Upper lobe of left lung (tissue), 6 donors: ENCODE data around the gene HSDL1. TPM values are rescaled to one million over a fixed set of nuclear protein-coding genes. Genes with fewer than 3 reads are reported as not detected.

ENCODE experiments used
- ATAC-seq, 2 donors: fragments of 200-7000 bp; cut with Tn5 transposase; one replicate each; pipeline ENCODE4 v1.9.1; 2022; ENCODE audit warnings: mild to moderate bottlenecking in 2 of 2, moderate library complexity in 2 of 2; ENCODE audit not compliant: low FRiP score in 2 of 2
- DNase-seq, 2 donors: peaks; one replicate each; pipeline ENCODE4 v3.0.0-alpha.2; 2019 to 2020
- H3K27ac ChIP-seq, 4 donors: fragments of 200-600 bp; sonication (generic); one replicate each; pipeline ENCODE4 v1.5.1; 2016 to 2019
- H3K27me3 ChIP-seq, 4 donors: fragments of 200-600 bp; sonication (generic); one replicate each; pipeline ENCODE4 v1.5.1; 2017 to 2019
- H3K36me3 ChIP-seq, 4 donors: fragments of 200-600 bp; sonication (generic); one replicate each; pipeline ENCODE4 v1.5.1; 2016 to 2019
- H3K4me1 ChIP-seq, 4 donors: fragments of 200-600 bp; sonication (generic); one replicate each; pipeline ENCODE4 v1.5.1; 2018 to 2019
- H3K4me3 ChIP-seq, 4 donors: fragments of 200-600 bp; sonication (generic); one replicate each; pipeline ENCODE4 v1.5.1; 2017 to 2019; ENCODE audit warnings: mild to moderate bottlenecking in 2 of 4, moderate library complexity in 1 of 4
- H3K9me3 ChIP-seq, 4 donors: fragments of 200-600 bp; sonication (generic); one replicate each; pipeline ENCODE4 v1.5.1; 2018 to 2019
- EP300 ChIP-seq, 4 donors: sonication (generic); formaldehyde crosslinking; IDR thresholded peaks; one replicate each; pipeline ENCODE4 v1.5.1; 2017; ENCODE audit warnings: antibody characterized with exemption in 4 of 4, control low read depth in 2 of 4
- POLR2A ChIP-seq, 4 donors: fragments of 450-650 bp; IDR thresholded peaks; one replicate each; pipeline ENCODE4 v1.5.1; 2016 to 2017; ENCODE audit warnings: antibody characterized with exemption in 4 of 4, mild to moderate bottlenecking in 2 of 4
- POLR2AphosphoS5 ChIP-seq, 2 donors: sonication (generic); formaldehyde crosslinking; IDR thresholded peaks; one replicate each; pipeline ENCODE4 v1.5.1; 2017; ENCODE audit warnings: antibody characterized with exemption in 2 of 2
- WGBS, 2 donors: methylation state at CpG; one replicate each; pipeline ENCODE4 v1.1.5; 2017 to 2018; 5-methylcytosine and 5-hydroxymethylcytosine counted together
- total RNA-seq, 6 donors: library from RNA; depleted of rRNA in 4 of 6; stranded (reverse); fragments of >200 nt in 4 of 6; gene quantifications; one replicate each; pipeline versions ENCODE4 v1.1.0 to v1.2.1, GENCODE V29; 2016 to 2021
- TF ChIP-seq, protein P1 (sequence below), 6 experiments: fragments of 450-650 bp in 4 of 6; fragments of 200-600 bp in 2 of 6; sonication (generic) in 2 of 6; IDR thresholded peaks; one replicate each; pipeline ENCODE4 v1.5.1; 2016 to 2019; ENCODE audit warnings: antibody characterized with exemption in 6 of 6
- donor health status: DM: no; HTN: no; CAD: no; lungs with moderate emphysema.
- donor health status: DM: no; HTN: yes; CAD: no; lungs with severe emphysema.

The HSDL1 gene
- total RNA-seq, 6 donors from 2014 or later, result 7.2 to 25.7 (median 19.0) TPM

DNA sequence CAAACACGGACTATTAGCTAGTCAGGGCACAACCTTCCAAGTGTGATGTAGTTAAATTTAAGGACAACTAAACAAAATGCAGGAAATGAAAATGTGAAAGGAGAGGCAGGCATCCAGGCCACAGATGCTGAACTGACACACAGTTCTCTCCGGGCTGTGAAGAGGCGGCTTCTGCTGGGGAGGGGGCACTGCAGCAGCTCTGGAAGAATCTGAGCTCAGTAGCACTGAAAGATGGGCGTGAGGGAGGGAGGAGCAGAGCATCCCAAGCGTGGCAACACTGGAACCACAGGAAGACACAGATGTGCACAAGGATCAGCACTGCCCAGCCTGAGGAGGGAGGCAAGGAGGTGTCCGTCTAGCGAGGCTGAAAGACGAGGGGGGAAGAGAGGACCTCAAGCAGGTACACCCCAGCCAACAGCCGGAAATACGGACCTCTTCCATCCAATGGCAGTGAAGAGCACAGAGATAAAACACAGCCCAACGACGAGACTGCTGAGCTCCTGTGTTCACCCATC, 39.6 kb downstream of the HSDL1 start:
- no peaks in the 10 kb centered on the region for H3K9me3 ChIP-seq
- H3K4me3 ChIP-seq, result no peak overlapping the region
- H3K36me3 ChIP-seq, result peaks cover 0 to 45% (median 5%) of the 10 kb centered on the region in 4 donors
- H3K27me3 ChIP-seq, result no peaks in the 10 kb centered on the region
- H3K4me1 ChIP-seq, result peaks cover 0 to 19% (median 11%) of the 10 kb centered on the region in 4 donors
- WGBS, 2 donors, result 81 to 87% methylated on average over 12 of the region's 12 CpGs
- no peak overlapping the region for H3K27ac ChIP-seq
- ATAC-seq (no peak), DNase-seq (no peak)
- TF ChIP-seq EP300 (IDR thresholded peaks at IDR 0.05), result no peak
- no peak for TF ChIP-seq POLR2A (IDR thresholded peaks at IDR 0.05)
- no peak for TF ChIP-seq POLR2AphosphoS5 (IDR thresholded peaks at IDR 0.05)
- TF ChIP-seq, protein P1, sequence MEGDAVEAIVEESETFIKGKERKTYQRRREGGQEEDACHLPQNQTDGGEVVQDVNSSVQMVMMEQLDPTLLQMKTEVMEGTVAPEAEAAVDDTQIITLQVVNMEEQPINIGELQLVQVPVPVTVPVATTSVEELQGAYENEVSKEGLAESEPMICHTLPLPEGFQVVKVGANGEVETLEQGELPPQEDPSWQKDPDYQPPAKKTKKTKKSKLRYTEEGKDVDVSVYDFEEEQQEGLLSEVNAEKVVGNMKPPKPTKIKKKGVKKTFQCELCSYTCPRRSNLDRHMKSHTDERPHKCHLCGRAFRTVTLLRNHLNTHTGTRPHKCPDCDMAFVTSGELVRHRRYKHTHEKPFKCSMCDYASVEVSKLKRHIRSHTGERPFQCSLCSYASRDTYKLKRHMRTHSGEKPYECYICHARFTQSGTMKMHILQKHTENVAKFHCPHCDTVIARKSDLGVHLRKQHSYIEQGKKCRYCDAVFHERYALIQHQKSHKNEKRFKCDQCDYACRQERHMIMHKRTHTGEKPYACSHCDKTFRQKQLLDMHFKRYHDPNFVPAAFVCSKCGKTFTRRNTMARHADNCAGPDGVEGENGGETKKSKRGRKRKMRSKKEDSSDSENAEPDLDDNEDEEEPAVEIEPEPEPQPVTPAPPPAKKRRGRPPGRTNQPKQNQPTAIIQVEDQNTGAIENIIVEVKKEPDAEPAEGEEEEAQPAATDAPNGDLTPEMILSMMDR (IDR thresholded peaks at IDR 0.05), result no peak

DNA sequence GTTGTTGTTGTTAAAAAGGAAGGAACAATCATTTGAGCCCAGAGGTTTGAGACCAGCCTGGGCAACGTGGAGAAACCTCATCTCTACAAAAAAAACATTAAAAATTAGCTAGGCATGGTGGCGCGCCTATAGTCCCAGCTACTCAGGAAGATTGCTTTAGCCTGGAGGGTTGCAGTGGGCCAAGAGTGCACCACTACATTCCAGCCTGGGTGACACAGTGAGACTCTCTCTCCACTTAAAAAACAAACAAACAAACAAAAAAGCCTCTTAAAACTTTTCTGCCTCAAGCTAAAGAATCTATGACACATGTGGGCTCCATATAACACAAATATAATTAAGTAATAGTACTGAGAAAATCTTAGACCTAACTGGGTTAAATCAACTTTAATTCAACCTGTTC, 40.7 kb downstream of the HSDL1 start:
- no peak overlapping the region for H3K4me3 ChIP-seq
- H3K27ac ChIP-seq, result no peak overlapping the region
- H3K27me3 ChIP-seq, result no peaks in the 10 kb centered on the region
- H3K4me1 ChIP-seq, result peaks cover 0 to 22% (median 18%) of the 10 kb centered on the region in 4 donors
- DNase-seq (no peak), ATAC-seq (no peak)
- peaks cover 0 to 54% (median 5%) of the 10 kb centered on the region in 4 donors for H3K36me3 ChIP-seq
- H3K9me3 ChIP-seq, result no peaks in the 10 kb centered on the region
- TF ChIP-seq POLR2A (IDR thresholded peaks at IDR 0.05), result no peak
- no peak for TF ChIP-seq POLR2AphosphoS5 (IDR thresholded peaks at IDR 0.05)
- no peak for TF ChIP-seq EP300 (IDR thresholded peaks at IDR 0.05)
- WGBS, 2 donors, result 69 to 85% methylated on average over 3 of the region's 3 CpGs

DNA sequence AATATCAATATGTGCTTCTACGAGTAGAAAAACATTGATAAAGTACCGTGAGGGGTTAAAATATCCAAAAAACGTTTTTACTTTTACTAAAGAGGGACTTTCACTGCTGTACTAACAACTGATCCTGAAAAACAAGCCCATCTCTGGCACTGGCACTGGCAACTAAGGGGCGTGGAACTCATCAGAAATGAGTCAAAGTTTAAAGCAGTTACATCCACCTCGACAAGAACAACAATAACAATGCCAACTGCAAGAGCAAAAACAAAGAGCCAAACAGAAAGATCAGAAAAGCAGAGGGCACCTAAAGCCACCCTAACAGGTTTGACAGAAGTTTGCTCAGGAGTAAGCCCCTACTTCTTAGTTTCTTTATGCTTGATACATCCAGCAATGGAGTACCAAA, 41.3 kb downstream of the HSDL1 start:
- no peak for ATAC-seq
- TF ChIP-seq, protein P1 (IDR thresholded peaks at IDR 0.05), result no peak
- TF ChIP-seq POLR2A (IDR thresholded peaks at IDR 0.05) (no peak), EP300 (IDR thresholded peaks at IDR 0.05) (no peak), POLR2AphosphoS5 (IDR thresholded peaks at IDR 0.05) (no peak)

DNA sequence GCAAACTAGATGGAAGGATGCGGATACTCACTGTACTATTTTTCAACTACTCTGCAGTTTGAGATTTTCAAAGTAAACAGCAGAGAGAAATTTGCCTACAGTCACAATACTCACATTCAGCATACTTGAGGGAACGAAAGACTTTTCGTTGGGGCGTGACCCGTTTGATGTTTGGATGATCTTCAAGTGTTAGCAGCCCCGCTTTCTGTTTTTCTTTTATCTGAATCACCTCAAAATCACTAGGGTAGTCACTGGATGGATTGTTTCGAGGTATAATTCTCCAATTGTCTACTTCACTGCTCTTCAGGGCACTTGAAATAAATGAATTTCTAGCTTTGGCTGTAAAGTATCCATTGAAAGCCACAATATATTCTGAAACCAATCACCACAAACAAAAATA, 46.0 kb downstream of the HSDL1 start:
- no peak overlapping the region for H3K4me3 ChIP-seq
- H3K36me3 ChIP-seq, result peaks cover 7 to 62% (median 27%) of the 10 kb centered on the region in 4 donors
- H3K4me1 ChIP-seq, result peaks cover 6 to 35% (median 20%) of the 10 kb centered on the region in 4 donors
- H3K27me3 ChIP-seq, result no peaks in the 10 kb centered on the region
- no peak for TF ChIP-seq POLR2A (IDR thresholded peaks at IDR 0.05)
- no peak for ATAC-seq
- DNase-seq, result no peak
- H3K27ac ChIP-seq, result peak overlapping the region in 2 of 4 donors; percentile 41 to 59
- no peaks in the 10 kb centered on the region for H3K9me3 ChIP-seq
- 79 to 81% methylated on average over 7 of the region's 7 CpGs for WGBS, 2 donors

More for the DNA sequence above, 41.3 kb downstream of the HSDL1 start:
- no peak for DNase-seq
- Histone ChIP-seq H3K27me3 (no peaks in the 10 kb centered on the region), H3K9me3 (no peaks in the 10 kb centered on the region), H3K4me1 (peaks cover 3 to 24% (median 21%) of the 10 kb centered on the region in 4 donors), H3K4me3 (no peak overlapping the region), H3K27ac (no peak overlapping the region), H3K36me3 (peaks cover 2 to 54% (median 7%) of the 10 kb centered on the region in 4 donors)
- 59% methylated on average over 5 of the region's 5 CpGs for WGBS, 2 donors

DNA sequence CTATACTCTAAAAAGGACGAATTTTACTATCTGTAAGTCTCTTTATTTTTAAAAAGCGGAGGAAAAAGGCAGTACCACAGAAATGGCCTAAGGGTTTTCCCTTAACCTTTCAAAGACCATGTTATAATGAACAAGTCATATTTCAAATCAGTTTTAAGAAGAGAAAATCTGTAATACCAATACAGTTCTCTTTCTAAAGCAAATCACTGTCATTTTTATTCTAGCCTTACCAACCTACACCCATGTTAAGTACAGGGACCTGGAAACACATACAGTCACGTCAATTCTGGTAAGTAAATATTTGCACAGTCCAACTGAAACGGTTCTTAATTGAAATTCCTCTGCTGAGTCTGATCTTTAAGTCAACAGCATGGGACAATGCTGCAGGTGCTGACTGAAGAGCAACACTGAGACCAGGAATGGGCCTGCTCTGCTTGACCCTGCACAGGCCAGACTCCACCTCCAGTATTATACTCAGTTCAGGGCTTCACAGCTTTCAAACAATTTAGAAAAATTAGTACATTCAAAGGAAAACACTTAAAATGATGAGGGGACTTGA, 48.5 kb downstream of the HSDL1 start:
- WGBS, 2 donors, result 72 to 73% methylated on average over 4 of the region's 4 CpGs

More for the DNA sequence above, 48.5 kb downstream of the HSDL1 start:
- ATAC-seq (peak; percentile 55 to 91), DNase-seq (peak in 1 of 2 donors; percentile 74)
- Histone ChIP-seq H3K27ac (peak overlapping the region in 2 of 4 donors; percentile 32 to 43), H3K4me3 (no peak overlapping the region), H3K4me1 (peaks cover 6 to 28% (median 14%) of the 10 kb centered on the region in 4 donors), H3K27me3 (no peaks in the 10 kb centered on the region), H3K9me3 (no peaks in the 10 kb centered on the region), H3K36me3 (peaks cover 22 to 83% (median 45%) of the 10 kb centered on the region in 4 donors)
- TF ChIP-seq POLR2AphosphoS5 (IDR thresholded peaks at IDR 0.05) (peak; percentile 28 to 45), POLR2A (IDR thresholded peaks at IDR 0.05) (no peak), EP300 (IDR thresholded peaks at IDR 0.05) (peak in 2 of 4 donors; percentile 32 to 77)
- TF ChIP-seq, protein P1 (IDR thresholded peaks at IDR 0.05), result no peak
